SK-N-MC (cell line): Measurements from ENCODE around the gene CCDC150.

Experiments used
- DNase-seq: peaks from one replicate; pipeline ENCODE4 v3.0.0-alpha.2; 2011; ENCODE audit warnings: low read depth, low spot score
- H3K27ac ChIP-seq: fragments of 200-600 bp; sonication (generic); 2 replicates; pipeline ENCODE4 v1.5.1; 2016; ENCODE audit warnings: mixed run types
- H3K36me3 ChIP-seq: fragments of 200-600 bp; sonication (generic); 2 replicates; pipeline ENCODE4 v1.6.1; 2017; ENCODE audit warnings: antibody characterized with exemption, low read length, mixed read lengths; ENCODE audit not compliant: insufficient read depth
- H3K4me3 ChIP-seq: fragments of 200-600 bp; sonication (generic); 2 replicates; pipeline ENCODE4 v1.5.1; 2016
- H3K9ac ChIP-seq: fragments of 200-600 bp; sonication (generic); 2 replicates; pipeline ENCODE4 v1.8.0; 2017; ENCODE audit warnings: mixed run types, mixed read lengths; ENCODE audit not compliant: insufficient read length
- H3K9me3 ChIP-seq: fragments of 200-600 bp; sonication (generic); 2 replicates; pipeline ENCODE4 v1.6.1; 2017; ENCODE audit warnings: low read depth, mild to moderate bottlenecking, antibody characterized with exemption, low read length, moderate library complexity, mixed read lengths
- EZH2 ChIP-seq: fragments of 200-600 bp; sonication (generic); IDR thresholded peaks from one replicate; pipeline ENCODE4 v1.6.1; 2017; ENCODE audit warnings: antibody characterized with exemption
- FOXP2 ChIP-seq: optimal IDR thresholded peaks from 2 replicates; pipeline ENCODE3; 2011; ENCODE audit warnings: mild to moderate bottlenecking, moderate library complexity; ENCODE audit not compliant: insufficient read depth; ENCODE audit errors: extremely low read length, control extremely low read depth
- POLR2AphosphoS5 ChIP-seq: IDR thresholded peaks from 2 replicates; pipeline ENCODE4 v1.6.1; 2012; ENCODE audit warnings: mild to moderate bottlenecking, low read depth, low read length, borderline replicate concordance

The CCDC150 gene

DNA sequence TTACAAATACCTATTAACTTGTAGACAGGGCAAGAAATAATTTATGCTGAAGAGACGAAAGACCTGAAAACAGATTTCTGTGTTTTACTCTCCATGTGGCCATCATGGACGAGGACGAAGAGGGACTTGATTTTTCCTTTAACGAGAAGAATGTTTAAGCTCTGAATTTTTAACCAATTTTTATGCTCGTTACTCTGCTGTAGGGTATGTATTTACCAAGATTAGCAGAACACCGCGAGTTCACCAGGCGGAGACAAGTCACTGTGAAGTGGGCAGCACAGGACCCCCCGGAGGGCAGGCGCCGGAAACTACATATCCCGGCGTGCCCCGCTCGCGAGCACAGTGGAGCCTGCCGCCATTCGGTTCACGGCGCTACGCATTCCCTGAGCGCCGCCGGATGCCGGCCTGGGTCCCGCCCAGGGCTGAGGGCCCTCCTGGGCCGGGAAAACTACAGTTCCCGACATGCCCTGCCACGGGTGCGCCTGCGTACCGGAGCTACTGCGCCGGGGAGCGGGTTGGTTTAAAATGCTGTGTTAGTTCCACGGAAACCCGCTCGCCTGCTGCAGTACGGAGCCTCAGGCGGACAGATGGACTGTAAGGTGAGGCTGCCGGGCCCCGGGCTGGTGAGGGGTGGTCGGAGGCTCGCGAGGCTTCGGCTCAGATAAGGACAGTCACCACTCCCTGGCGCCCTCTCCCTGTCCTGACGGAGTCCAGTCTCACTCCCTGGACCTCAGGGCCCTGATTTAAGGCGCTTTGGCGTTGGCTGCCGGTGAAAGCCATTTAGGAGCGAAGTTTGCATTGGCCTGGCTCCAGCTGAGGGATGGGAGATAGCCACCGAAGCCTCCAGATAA lies at the start of gene CCDC150:
CCDC150 (plus strand) TSS at position 536 of the 851 bp plus-strand sequence; CDS start at position 588, 52 bp downstream.
- Histone ChIP-seq H3K9me3 (no peaks in the 10 kb centered on the region), H3K36me3 (0 out of 2 replicates have a peak, but pooled peaks cover 2% of the 10 kb centered on the region), H3K4me3 (peak within 1 kb of the TSS; percentile 96), H3K9ac (peak within 1 kb of the TSS; percentile 86), H3K27ac (no peak within 1 kb of the TSS)
- DNase-seq: peak; percentile 68
- TF ChIP-seq EZH2: no peak
- TF ChIP-seq POLR2AphosphoS5: peak; percentile 92
- TF ChIP-seq FOXP2: peak; percentile 36

DNA sequence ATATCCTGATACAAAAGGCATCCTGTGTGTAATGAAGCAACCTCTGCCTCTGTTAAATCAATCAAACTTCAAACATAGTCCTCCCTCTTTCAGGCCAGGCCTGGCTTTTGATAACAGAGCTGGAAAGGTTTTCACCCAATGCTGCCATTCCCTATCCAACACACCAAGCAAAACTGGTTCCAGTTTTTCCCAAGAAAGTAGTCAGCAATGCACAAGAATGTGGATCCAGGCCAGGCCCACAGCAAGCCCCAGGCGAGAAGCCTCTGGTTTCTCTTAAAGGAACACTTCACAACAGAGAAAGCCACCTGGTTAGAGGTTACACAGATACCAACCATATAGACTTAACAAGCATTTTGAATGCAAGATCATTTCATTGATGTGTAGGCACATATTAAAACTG lies 49.2 kb upstream of the CCDC150 start:
- no peaks in the 10 kb centered on the region for H3K9me3 ChIP-seq
- TF ChIP-seq POLR2AphosphoS5: no peak
- TF ChIP-seq EZH2: no peak
- no peak for TF ChIP-seq FOXP2
- DNase-seq: no peak
- H3K4me3 ChIP-seq: no peak overlapping the region
- H3K9ac ChIP-seq: no peak overlapping the region
- H3K27ac ChIP-seq: no peak overlapping the region
- H3K36me3 ChIP-seq: no peaks in the 10 kb centered on the region

DNA sequence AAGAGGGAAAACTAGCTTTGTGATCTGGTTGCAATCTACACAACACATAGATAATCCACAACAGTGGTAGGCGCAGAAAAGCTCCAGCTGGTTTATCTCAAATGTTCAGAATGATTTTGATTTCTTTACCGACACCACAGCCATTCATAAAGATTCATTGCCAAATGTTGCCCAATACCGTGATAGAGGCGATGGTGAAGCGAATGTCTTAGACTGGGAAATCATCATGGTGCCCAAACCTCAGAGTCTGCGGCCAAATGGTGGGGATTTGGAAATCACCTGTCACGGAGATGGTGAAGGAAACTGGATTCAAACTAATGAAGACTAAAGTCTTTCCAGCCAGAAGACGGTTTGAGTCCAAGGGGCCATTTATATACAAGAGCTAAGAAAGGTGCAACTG lies 48.5 kb upstream of the CCDC150 start:
- H3K9ac ChIP-seq: no peak overlapping the region
- no peaks in the 10 kb centered on the region for H3K9me3 ChIP-seq
- H3K36me3 ChIP-seq: no peaks in the 10 kb centered on the region
- H3K4me3 ChIP-seq: no peak overlapping the region
- TF ChIP-seq EZH2: no peak
- TF ChIP-seq FOXP2: no peak
- no peak for TF ChIP-seq POLR2AphosphoS5
- H3K27ac ChIP-seq: no peak overlapping the region
- DNase-seq: no peak

DNA sequence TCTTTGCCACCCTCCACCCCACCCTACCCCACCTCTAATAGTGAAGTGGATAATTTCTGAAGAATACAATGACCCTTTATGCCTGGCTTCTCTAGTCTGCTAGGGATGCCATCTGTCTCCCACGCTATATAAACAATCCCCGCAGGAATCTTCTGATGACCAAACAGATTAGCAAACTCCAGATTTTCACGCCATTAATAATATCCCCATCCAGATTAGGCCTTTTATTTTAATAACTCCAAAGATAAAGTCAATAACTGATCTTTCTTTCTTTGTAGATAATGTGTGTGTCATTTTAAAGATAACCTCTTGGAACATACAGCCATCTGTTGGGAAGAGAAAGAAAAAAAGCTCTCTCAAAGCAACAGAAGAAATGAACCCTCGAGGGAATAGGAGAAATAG lies 47.9 kb upstream of the CCDC150 start:
- no peak overlapping the region for H3K4me3 ChIP-seq
- TF ChIP-seq FOXP2 (no peak), EZH2 (no peak), POLR2AphosphoS5 (no peak)
- H3K36me3 ChIP-seq: no peaks in the 10 kb centered on the region
- no peak for DNase-seq
- no peaks in the 10 kb centered on the region for H3K9me3 ChIP-seq
- H3K27ac ChIP-seq: no peak overlapping the region
- H3K9ac ChIP-seq: no peak overlapping the region

DNA sequence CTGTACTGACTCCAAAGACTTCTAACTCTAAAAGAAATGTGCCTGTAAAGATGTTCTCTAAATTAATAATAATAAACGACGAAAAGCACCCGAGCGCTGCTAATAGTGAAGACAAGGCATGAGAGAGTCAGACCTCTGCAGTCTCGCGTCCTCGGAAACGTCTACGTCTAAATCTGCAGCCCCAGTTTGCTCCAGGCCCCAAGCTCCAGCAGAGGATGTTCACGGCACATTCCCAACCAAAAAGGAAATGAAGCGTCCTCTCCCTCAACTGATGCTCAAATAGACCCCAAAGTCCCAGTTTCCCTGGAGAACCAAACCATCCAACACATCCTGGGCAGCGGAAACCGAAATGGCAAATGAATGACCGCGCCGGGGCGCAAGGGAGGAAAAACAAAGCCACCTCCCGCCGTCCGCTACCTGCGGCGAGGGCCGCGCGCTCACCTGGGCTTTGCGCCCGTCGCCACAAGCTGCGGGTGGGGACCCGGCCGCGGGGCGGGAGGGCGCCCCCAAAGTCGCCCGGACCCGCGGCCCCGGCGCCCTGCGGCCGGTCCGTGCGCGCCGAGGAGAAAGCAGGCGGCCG lies 47.1 kb upstream of the CCDC150 start:
- H3K27ac ChIP-seq: no peak overlapping the region
- no peak for TF ChIP-seq POLR2AphosphoS5
- TF ChIP-seq EZH2: no peak
- TF ChIP-seq FOXP2: no peak
- H3K9ac ChIP-seq: peak overlapping the region; percentile 51
- no peaks in the 10 kb centered on the region for H3K9me3 ChIP-seq
- no peaks in the 10 kb centered on the region for H3K36me3 ChIP-seq
- peak overlapping the region; percentile 84 for H3K4me3 ChIP-seq
- DNase-seq: no peak

DNA sequence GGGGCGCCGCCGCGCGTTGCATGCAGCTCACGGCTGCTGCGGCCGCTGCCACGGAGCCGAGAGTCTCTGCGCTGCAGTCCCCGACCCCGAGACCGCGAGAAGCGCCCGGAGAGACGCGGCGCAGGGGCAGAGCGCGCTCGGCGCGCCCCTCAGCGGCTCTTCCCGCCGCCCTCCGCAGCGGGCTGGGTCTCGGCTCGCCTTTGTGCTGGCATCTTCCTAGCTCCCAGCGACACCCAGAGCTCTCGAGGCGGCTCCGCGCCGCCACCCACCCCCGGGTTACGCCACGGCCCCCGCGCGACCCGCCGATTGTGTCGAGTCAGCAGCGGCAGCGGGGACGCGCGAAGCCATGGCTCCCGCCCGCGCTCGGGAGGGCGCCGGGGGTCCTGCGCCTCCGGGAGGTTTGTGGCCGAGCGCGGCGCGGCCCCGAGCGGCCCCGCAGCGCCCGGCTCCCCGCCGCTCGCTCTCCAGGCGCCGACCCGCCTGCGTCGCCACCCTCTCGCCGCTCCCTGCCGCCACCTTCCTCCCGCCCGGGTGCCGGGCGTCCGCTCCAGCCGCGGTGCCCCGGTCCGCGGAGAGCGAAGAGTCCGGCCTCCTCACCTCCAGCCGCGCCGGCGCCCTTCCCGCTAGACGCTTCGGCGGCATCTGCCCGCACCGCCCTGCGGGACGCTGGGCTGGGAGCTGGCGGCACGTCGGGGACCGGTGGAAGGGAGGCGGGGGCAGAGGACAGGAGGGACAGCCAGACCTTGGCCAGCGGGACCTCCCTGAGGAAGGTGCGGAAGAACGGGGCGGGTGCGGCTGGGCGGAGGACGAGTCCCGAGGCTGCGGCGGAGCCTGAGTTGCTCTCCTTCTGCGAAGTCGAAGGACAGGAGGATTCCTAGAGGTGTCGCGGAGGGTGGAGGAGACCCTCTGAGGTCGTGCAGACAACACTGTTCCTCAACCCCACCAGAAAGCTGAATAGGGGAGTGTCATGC lies 46.3 kb upstream of the CCDC150 start, which contains the start of gene HECW2:
HECW2 (minus strand) TSS at position 644 of the 971 bp plus-strand sequence.
- Histone ChIP-seq H3K4me3 (peak within 1 kb of the TSS; percentile 84), H3K36me3 (no peaks in the 10 kb centered on the region), H3K27ac (no peak within 1 kb of the TSS), H3K9ac (peak within 1 kb of the TSS; percentile 79), H3K9me3 (no peaks in the 10 kb centered on the region)
- DNase-seq: no peak
- TF ChIP-seq POLR2AphosphoS5 (no peak), FOXP2 (no peak), EZH2 (no peak)

DNA sequence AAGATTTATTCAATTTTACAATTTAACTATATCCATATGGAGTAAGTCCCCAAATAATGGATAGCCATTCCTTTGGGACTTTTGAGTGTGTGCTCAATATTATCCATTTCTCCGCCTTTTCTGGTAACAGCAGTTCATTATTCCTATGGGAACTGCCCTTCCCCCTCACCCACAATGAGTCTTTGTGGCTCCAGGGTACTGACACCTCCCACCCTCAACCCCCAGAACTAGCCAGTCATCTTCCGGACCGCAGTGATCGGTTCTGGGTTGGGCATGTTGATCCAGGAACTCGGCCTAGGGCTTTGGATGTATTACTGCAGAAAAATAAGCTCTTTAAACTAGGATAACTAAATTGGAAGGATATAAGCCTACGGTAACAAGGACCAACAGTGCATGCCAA lies 45.4 kb upstream of the CCDC150 start:
- no peak overlapping the region for H3K4me3 ChIP-seq
- H3K9ac ChIP-seq: no peak overlapping the region
- H3K36me3 ChIP-seq: no peaks in the 10 kb centered on the region
- TF ChIP-seq FOXP2: no peak
- TF ChIP-seq EZH2: no peak
- no peak for TF ChIP-seq POLR2AphosphoS5
- no peak overlapping the region for H3K27ac ChIP-seq
- DNase-seq: no peak
- H3K9me3 ChIP-seq: no peaks in the 10 kb centered on the region

DNA sequence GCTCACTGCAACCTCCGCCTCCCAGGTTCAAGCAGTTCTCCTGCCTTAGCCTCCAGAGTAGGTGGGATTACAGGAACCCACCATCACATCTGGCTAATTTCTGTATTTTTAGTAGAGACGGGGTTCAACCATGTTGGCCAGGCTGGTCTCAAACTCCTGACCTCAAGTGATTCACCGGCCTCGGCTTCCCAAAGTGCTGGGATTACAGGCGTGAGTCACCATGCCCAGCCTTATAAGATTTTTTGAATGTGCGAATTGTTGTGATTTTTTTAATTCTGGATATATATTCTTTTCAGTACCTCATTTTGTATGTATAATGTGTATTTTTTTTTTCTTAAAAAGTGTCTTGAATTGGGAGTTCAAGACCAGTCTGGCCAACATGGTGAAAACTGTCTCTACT lies 42.0 kb upstream of the CCDC150 start:
- no peak for DNase-seq
- Histone ChIP-seq H3K9me3 (no peaks in the 10 kb centered on the region), H3K27ac (no peak overlapping the region), H3K9ac (no peak overlapping the region), H3K4me3 (no peak overlapping the region), H3K36me3 (no peaks in the 10 kb centered on the region)
- TF ChIP-seq EZH2: no peak
- TF ChIP-seq FOXP2: no peak
- TF ChIP-seq POLR2AphosphoS5: no peak
